Ishikawa (cell line): Measurements from ENCODE around the gene RET.

ENCODE experiments used
- EP300 ChIP-seq: IDR thresholded peaks from 2 replicates; pipeline ENCODE4 v1.6.1; 2012; ENCODE audit warnings: borderline replicate concordance
- MAX ChIP-seq: IDR thresholded peaks from 2 replicates; pipeline ENCODE4 v1.6.1; 2012
- REST ChIP-seq: IDR thresholded peaks from 2 replicates; pipeline ENCODE4 v1.6.1; 2012; ENCODE audit warnings: low read depth, mild to moderate bottlenecking
- TAF1 ChIP-seq: IDR thresholded peaks from 2 replicates; pipeline ENCODE4 v1.6.1; 2012; ENCODE audit warnings: low read depth, mild to moderate bottlenecking
- TEAD4 ChIP-seq: IDR thresholded peaks from 2 replicates; pipeline ENCODE4 v1.6.1; 2012
- YY1 ChIP-seq: IDR thresholded peaks from 2 replicates; pipeline ENCODE4 v1.6.1; 2012; ENCODE audit warnings: low read depth

- TF ChIP-seq YY1 (no peak), MAX (no peak), EP300 (no peak), TAF1 (no peak), REST (no peak), TEAD4 (no peak)
Measured at GRCh38 chr10:43100366-43100765, 23.5 kb downstream of the RET start.
